NCI-H460 (cell line): Measurements from ENCODE around the gene SERPINI2. TPM values are rescaled to one million over a fixed set of nuclear protein-coding genes. Genes with fewer than 3 reads are reported as not detected.

Source experiments
- DNase-seq: peaks from one replicate; pipeline ENCODE4 v3.0.0-alpha.2; 2016; ENCODE audit warnings: low read depth; ENCODE audit errors: extremely low read depth
- polyA plus RNA-seq: library from polyadenylated mRNA; depleted of rRNA; stranded (reverse); fragments of >200 nt; gene quantifications from 2 replicates; pipeline ENCODE4 v1.2.3, GENCODE V29; 2014; cell fraction: nucleus; rRNA removed
- total RNA-seq: library from RNA; depleted of rRNA; stranded (reverse); fragments of >200 nt; shearing (Covaris generic); gene quantifications from 2 replicates; pipeline ENCODE4 v1.2.3, GENCODE V29; 2014; rRNA removed

Gene SERPINI2, protein sequence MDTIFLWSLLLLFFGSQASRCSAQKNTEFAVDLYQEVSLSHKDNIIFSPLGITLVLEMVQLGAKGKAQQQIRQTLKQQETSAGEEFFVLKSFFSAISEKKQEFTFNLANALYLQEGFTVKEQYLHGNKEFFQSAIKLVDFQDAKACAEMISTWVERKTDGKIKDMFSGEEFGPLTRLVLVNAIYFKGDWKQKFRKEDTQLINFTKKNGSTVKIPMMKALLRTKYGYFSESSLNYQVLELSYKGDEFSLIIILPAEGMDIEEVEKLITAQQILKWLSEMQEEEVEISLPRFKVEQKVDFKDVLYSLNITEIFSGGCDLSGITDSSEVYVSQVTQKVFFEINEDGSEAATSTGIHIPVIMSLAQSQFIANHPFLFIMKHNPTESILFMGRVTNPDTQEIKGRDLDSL
- not detected in 2 replicates for total RNA-seq
- polyA plus RNA-seq, result not detected in 2 replicates

DNA sequence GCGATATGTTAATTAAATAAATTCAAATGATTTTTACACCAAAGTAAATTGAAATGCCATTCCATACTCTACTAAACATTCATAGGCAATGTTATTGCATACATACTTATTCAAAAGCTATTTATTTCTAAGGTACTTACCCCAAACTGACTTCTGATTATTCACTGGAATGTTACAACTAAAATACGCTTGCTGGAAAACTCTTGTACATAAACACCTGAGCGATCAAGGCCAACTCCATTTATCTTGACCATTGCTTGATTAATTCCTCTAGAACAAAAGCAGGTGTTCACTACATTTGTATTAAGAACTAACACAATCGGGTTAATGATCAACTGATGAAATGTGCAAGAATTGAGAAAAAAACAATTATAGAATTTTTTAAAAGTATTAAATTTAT is at the start of gene SERPINI2:
SERPINI2 (minus strand) TSS at position 180 of the 400 bp plus-strand sequence. CDS start 2,208 bp downstream, outside the sequence.
- DNase-seq, result no peak

DNA sequence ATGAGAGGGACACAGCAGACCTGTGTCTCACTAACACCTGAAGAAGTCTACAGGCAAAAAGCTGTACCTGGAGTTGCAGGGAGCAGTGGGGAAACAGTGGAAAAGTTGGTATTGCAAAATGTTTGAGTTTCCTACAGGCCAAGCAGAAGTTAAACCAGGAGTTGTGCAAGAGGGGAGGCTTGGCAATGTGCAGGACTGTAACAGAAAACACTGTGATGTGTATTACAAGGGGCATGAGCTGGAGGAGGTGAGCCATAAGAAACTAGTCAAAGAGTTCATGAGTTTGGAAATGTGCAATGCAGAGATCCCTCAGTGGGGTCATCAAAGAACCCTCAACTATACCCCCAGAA is 47.1 kb upstream of the SERPINI2 start:
- DNase-seq, result no peak

DNA sequence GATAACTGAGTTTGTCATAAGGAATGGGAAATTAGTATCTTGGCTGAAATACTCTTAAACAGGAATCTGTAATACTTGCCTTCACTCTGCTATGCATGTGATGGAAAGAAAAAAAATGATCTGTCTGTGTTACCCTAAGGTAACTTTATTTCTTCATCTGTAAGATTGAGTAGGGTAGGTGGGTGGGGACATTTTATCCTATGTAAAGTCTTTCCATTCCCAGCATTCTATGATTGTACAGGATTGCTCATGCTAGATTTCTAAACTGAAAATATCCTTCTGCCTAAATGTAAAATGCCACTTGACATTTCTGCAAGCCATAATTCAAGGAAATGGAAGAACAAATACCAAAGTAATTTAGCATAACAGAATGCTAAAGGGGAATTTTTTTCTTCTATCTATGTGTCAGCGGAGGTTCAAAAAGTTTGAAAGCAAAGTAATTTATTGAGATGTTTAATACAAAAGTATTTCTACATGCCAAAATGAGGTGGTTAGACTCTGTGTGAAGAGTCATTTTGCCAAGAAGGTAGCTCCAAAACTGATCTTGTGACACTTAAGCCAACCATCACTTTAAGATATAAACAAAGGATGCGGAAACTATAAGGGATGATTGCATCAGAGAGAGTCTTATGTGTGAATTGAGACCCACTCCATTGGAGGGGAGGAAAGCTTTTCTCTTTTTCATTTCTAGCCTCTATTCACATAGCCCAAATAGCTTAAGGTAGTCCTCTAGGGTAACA is 46.6 kb upstream of the SERPINI2 start:
- DNase-seq, result no peak

DNA sequence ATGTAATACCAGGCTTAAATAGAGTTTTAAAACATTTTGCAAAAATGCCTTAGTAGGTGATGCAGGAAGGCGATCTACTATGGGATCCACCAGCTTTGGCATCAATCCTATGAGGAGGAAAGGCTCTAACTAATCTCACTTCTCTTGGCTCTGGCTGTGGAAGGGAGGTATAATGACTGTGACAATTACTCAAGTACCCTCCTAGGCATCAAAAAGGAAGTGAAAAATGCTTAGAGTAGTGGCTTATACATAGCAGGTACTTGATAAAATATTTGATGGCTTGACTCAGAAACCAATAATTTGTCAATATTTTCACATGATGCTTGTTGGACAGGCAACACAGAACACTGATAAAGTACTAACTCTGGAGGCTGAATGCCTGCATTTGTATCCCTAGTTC is 34.1 kb upstream of the SERPINI2 start:
- no peak for DNase-seq

DNA sequence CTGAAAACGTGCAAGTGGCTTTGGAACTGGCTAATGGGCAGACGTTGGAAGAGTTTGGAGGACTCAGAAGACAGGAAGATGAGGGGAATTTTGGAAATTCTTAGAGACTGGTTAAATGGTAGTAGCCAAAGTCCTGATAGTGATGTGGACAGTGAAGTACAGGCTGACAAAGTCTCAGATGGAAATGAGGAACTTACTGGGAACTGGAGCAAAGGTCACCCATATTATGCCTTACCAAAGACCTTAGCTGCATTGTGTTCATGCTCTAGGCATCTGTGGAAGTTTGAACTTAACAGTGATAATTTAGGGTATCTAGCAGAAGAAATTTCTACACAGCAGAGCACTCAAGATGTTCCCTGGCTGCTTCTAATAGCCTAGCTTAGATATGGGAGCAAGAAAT is 28.6 kb upstream of the SERPINI2 start:
- DNase-seq, result no peak

DNA sequence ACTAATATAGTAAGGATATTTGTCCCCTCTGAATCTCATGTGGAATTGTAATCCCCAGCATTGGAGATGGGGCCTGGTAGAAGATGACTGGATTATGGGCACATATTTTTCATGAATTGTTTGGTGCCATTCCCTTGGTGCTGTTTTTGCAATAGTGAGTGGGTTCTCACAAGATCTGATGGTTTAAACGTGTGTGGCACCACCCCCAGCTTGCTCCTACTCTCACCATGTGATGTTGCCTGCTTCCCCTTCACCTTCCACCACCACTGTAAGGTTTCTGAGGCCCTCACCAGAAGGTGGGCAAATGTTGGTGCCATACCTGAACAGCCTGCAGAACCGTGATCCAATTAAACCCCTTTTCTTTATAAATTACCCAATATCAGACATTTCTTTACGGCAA is 28.1 kb upstream of the SERPINI2 start:
- DNase-seq, result no peak

DNA sequence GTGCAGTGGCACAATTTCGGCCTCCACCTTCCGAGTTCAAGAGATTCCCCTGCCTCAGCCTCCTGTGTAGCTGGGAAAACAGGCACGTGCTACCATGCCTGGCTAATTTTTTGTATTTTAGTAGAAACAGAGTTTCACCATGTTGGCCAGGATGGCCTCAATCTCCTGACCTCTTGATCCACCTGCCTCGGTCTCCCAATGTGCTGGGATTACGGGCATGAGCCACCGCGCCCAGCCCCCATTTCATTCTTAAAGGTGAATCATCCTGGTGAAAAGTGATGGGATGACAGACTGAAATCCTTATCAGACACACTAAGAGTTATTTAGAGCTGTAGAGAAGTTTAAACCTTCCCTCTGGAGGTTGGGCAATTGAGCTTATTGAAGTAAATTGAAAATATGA is 24.1 kb upstream of the SERPINI2 start:
- no peak for DNase-seq

DNA sequence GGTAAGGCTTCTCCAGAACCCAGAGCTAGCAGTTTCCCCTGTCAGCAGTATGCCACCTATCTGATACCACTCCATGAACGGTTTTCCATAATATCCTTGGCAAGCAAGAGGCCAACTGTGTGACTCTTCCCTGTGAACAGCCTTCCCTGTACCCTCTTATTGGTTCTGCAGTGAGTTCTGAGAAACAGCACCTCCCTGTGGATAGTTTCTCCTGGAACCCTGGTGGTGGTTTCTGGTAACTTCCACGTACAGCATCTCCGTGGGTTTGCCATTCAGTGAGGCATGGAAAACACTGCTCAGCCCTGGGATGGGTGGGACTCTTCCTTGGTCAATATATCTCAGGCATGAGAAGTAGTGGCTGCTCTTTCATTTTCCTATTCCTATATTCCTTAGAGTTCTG is 19.4 kb upstream of the SERPINI2 start:
- no peak for DNase-seq

DNA sequence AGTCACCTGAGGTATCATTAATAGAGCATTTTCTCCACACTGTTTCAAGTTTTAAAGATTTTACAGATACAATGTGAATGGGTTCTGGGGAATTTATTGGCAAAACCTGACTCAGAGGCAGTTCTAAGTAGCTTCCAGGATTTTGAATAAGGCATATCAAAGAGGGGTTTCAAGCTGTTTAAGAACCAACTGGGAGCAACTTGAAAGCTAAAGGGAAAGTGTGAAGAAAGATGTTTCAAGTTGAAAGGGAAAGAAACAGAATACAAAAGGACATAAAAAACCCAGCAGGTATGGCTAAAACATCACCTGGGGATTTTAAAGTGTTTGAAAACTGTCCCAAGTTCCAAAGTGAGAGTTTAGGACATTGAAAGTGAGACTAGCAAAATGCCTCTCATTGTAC is 17.8 kb upstream of the SERPINI2 start:
- no peak for DNase-seq

DNA sequence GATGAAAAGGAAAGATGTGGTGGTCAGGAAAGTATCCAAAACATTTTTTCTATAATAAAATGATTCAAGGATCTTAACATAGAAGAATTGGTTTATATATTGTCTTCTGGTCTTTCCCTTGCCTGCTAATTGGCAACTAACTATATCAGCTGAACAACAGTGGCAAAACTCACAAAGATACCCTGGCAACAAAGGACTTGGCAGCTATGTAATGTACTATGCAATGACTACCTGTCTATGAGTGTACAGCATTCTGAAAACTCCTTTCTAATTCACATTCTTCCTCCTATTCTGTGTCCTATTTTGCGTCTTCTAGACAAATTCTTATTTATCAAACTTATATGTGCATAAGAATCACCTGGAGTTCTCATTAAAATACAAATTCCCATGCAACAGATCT is 15.7 kb upstream of the SERPINI2 start:
- no peak for DNase-seq

DNA sequence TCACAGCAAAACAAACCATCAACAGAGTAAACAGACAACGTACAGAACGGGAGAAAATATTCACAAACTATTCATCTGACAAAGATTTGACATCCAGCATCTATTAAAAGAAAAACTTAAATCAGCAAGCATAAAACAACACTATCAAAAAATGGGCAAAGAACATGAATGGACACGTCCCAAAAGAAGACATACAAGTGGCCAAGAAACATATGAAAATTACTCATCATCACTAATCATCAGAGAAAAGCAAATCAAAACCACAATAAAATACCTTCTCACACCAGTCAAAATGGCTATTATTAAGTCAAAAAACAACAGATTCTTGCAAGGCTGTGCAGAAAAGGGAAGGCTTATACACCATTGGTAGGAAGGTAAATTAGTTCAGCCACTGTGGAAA is 13.7 kb upstream of the SERPINI2 start:
- no peak for DNase-seq

DNA sequence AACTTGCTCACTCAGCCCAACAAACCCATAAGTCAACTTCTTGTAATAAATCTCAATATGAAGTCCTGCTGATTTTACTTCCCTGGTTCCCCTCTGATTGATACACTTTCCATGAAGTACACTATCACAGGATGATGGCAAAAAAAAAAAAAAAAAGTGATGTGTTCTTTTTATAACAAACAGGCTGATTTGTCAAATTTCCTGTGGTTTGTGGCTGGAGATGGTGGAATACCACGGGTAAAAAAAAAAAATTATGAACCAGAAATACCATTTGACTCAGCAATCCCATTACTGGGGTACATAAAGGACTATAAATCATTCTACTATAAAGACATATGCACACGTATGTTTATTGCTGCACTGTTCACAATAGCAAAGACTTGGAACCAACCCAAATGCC is 10.7 kb upstream of the SERPINI2 start:
- DNase-seq, result no peak

DNA sequence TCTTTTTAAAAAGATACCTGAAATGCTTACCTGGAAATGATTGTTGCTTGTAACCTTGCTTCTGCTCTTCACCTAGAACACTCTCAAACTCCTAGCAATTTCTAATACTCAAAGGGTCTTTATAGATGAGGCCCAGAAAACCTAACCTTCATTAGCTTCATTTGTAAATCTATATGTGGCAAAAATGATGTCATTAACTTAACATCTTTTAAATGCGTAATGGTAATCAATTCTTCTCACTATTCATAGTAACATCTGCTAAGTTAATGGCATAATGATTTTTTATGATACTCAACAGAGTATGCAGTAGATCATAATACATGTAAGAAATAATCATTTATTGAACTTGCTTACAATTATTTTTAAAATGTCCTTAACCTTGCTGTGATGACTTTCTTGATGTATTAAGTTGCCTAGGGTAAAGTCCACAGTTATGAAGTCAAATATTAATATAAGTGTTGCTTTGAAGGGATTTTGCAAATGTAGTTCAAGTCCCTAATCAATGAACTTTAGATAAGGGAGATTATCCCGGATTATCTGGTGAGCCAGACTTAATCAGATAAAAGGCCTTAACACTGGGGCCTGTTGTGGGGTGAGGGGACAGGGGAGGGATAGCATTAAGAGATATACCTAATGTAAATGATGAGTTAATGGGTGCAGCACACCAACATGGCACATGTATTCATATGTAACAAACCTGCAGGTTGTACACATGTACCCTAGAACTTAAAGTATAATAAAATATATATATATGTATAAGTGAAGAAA is 10.1 kb upstream of the SERPINI2 start:
- DNase-seq, result no peak

DNA sequence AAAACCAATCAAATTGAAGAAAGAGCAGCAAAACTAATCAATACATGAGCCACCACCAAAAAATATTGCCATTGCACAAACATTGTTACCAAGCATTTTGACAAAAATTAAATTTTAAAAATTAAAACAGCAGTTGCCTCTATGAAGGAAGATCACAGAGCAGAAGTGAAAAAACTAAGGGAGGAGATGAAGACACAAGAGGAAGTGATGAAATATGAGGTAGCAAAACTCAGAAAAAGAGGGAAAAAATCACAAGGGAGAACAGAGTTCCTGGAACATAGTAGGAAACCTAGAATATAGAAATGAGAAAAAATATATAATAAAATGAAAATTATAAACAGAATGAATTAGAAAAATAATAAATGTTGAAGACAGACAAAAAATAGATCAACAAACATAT is 7.3 kb upstream of the SERPINI2 start:
- no peak for DNase-seq

DNA sequence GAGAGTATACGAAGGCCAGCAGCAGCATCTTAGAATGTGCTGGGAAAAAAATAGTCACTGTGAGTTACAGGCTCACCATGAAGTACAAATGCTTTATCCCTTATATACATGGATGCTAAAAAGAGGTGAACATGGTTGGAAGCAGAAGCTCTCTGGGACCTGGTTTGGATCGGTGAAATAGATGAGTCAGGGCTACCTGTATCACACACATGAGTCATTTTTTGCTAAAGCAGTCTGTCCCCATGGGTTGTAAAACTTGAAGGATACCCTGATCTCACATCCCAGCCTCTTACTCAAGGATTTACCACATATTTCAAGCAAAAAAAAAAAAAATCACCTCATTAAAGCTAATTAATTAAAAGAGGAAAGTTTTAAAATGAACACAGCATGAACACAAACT is 6.9 kb upstream of the SERPINI2 start:
- no peak for DNase-seq

DNA sequence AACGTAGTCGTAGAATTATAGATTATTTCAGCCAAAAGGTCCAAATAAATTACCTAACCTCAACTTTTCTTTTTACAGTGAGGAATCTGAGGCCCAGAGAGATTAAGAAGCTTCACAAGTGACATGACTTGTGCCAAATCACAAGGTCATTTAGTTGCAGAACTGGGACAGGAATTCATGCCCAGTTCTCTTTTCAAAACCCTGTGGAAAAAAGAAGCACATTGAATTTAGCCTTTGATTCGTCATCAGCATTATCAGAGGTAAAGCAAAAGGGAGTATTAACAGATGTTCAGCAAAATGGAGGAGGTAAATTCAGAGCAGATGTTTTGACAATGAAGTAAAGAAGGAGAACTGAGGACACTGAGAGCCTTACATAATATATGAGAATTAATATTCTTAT is 4.5 kb downstream of the SERPINI2 start:
- no peak for DNase-seq

DNA sequence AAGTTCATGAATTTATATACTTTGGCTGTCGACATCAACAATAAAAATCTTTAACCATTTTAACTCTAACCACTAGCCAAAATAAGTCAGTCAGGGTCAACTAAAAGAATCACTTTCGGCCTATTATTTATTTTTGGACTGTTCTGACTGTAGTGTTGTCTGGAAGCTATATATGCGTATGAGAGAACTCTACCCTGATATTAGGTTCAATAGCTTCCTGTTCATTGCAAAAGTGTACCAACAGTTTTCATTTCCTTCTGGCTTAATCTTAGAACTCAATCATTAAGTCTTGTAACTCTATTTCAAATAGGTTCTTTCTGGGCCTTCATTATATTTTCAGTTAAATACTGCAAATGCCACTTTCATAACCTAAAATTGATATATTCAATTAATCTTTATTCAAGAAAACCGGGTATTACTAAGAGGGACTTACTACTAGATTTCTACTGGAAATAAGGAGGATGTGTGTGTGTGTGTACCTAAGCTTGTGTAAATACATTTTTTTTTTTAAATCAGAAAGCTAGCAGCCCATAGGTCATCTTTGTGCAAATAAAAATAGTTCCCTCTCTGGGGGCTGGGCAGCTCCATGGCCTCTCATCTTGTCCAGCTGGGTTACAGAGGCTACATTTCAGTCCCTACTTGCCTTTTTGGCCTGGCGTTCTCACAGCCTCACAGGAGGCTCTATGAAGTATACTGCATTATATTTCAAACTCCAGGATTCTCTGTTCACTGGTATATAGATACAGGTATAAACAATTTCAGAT is 5.8 kb downstream of the SERPINI2 start:
- DNase-seq, result no peak

DNA sequence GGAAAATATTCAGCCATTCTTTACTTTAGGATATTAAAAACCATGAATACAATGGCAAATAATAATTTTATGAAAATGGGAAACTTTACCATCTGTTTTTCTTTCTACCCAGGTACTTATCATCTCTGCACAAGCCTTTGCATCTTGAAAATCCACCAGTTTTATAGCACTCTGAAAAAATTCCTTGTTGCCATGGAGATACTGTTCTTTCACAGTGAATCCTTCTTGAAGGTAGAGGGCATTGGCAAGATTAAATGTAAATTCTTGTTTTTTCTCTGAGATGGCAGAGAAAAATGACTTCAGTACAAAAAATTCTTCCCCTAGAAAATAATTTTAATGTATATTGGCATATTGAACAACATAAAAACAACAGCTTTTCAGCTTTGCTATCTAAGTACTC is 6.9 kb downstream of the SERPINI2 start:
- no peak for DNase-seq

DNA sequence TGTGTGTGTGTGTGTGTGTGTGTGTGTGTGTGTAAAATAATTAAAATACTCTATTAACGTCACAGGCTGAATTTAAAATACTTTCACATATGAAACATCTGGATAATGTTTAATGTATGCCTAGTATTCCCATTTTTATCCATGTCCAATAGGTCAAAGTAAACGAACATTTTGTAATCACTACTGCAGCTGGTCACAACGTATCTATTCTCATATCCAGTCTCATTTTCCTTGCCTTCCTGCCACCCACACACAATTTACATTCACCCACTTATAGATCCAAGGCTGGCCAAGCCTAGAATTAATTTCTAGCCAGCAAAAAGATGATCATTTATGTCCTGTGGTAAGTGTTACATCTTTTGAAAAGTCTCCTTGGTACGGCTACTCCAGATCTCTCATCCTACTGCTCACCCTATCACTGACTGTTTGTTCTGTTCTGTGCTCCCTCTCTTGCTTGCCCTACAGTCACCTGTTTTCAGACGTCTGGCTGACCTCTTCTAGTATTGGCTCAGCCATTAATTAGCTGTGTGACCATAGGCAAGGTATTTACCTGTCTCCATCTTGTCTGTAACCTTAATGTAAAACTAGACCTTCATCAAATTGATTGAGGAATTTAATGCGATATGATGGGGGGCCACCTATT is 17.6 kb downstream of the SERPINI2 start:
- no peak for DNase-seq

DNA sequence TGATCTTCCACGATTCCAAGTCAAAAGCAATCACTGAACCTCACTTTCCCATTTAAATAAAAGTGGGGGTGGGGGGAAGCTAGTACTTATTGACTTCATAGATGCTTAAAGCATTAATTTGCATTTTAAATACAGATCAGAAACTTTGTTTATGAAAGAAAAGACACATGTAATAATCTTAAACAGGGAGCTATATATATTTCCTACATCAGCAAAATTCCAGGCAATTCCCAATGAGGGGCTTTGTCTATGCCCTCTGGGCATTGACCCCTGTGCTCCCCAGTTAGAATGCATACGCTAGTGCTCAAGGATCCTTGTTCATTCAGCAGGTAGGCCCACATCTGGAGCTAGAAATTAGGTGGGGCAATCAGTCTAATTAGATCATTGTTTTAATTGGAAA is 20.0 kb downstream of the SERPINI2 start:
- no peak for DNase-seq
